Chondrocyte (in vitro differentiated cells): ENCODE measurements around the gene AP1B1. TPM values are rescaled to one million over a fixed set of nuclear protein-coding genes. Genes with fewer than 3 reads are reported as not detected.

Source experiments
- DNase-seq: peaks from one replicate; pipeline ENCODE4 v3.0.0; 2021; ENCODE audit warnings: mixed read lengths, low spot score
- H3K27ac Mint-ChIP-seq: one replicate; pipeline ENCODE4 v1.8.0; 2021; ENCODE audit warnings: mild to moderate bottlenecking, moderate library complexity, mixed read lengths; ENCODE audit not compliant: unreplicated experiment
- H3K27me3 Mint-ChIP-seq: 2 replicates; pipeline ENCODE4 v1.8.0; 2021; ENCODE audit warnings: low read depth, mixed read lengths
- H3K36me3 Mint-ChIP-seq: 2 replicates; pipeline ENCODE4 v1.8.0; 2021; ENCODE audit warnings: low read depth, mixed read lengths
- H3K4me1 Mint-ChIP-seq: 2 replicates; pipeline ENCODE4 v1.8.0; 2021; ENCODE audit warnings: low read depth, mild to moderate bottlenecking, mixed read lengths
- H3K4me3 Mint-ChIP-seq: one replicate; pipeline ENCODE4 v1.8.0; 2021; ENCODE audit warnings: mild to moderate bottlenecking, moderate library complexity, mixed read lengths; ENCODE audit not compliant: unreplicated experiment
- H3K9me3 Mint-ChIP-seq: 2 replicates; pipeline ENCODE4 v1.8.0; 2021; ENCODE audit warnings: low read depth, mixed read lengths
- total RNA-seq: library from RNA; stranded (reverse); gene quantifications from 3 replicates; pipeline ENCODE4 v1.2.1, GENCODE V29; 2021
- TF ChIP-seq, protein P1 (sequence below): fragments of 200-600 bp; sonication (generic); IDR thresholded peaks from 2 replicates; pipeline ENCODE4 v1.5.0; 2021; ENCODE audit warnings: antibody characterized with exemption, mild to moderate bottlenecking, moderate library complexity

AP1B1 gene
- total RNA-seq, 1 donor from 2014 or later, result 42.0 TPM

DNA sequence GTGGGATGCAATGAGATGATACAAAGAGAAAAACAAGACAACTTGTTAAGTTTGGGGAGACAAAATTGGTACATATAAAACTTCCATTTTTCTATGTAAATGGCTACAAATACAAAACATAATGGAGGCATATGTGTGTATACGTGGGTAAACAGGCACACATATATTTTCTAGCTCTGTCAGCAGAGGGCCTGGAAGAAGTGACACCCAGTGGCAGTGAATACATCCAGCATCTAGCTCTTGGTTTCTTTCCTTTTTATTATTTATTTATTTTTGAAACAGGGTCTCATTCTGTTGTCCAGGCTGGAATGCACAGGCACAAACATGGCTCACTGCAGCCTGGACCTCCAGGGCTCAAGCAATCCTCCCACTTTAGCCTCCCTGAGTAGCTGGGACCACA lies 67.8 kb downstream of the AP1B1 start:
- Mint-ChIP-seq H3K36me3 (no peaks in the 10 kb centered on the region), H3K4me3 (no peak overlapping the region), H3K4me1 (no peaks in the 10 kb centered on the region), H3K27me3 (peaks cover 1% of the 10 kb centered on the region), H3K27ac (no peak overlapping the region), H3K9me3 (no peaks in the 10 kb centered on the region)
- no peak for DNase-seq
- TF ChIP-seq, protein P1, sequence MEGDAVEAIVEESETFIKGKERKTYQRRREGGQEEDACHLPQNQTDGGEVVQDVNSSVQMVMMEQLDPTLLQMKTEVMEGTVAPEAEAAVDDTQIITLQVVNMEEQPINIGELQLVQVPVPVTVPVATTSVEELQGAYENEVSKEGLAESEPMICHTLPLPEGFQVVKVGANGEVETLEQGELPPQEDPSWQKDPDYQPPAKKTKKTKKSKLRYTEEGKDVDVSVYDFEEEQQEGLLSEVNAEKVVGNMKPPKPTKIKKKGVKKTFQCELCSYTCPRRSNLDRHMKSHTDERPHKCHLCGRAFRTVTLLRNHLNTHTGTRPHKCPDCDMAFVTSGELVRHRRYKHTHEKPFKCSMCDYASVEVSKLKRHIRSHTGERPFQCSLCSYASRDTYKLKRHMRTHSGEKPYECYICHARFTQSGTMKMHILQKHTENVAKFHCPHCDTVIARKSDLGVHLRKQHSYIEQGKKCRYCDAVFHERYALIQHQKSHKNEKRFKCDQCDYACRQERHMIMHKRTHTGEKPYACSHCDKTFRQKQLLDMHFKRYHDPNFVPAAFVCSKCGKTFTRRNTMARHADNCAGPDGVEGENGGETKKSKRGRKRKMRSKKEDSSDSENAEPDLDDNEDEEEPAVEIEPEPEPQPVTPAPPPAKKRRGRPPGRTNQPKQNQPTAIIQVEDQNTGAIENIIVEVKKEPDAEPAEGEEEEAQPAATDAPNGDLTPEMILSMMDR, result peak; percentile 68

DNA sequence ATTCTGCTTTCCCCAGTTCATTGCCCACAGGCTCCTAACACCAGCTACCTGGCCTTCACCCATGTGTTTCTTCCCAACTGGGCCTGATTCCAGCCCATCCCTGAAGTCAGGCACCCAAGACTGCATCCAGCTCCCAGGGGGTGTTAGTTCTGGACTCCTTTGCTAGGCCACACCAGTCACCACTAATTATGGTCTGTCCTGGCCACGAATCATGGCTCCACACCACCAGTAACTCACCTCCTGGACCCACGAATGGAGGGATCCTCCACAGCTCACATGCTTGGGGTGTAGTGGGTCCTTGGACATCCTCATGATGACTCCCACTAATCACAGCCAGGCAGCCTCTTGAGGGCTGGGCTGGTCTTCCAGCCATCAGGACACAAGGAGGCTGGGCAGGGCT lies 69.3 kb downstream of the AP1B1 start:
- TF ChIP-seq, protein P1, result no peak
- Mint-ChIP-seq H3K27me3 (peaks cover 9% of the 10 kb centered on the region), H3K27ac (no peak overlapping the region)

GRCh38 chr22:29317827-29318454 lies 70.4 kb downstream of the AP1B1 start:
- H3K36me3 Mint-ChIP-seq, result peaks cover 7% of the 10 kb centered on the region

More for the DNA sequence above, 69.3 kb downstream of the AP1B1 start:
- no peak overlapping the region for H3K4me3 Mint-ChIP-seq
- no peak for DNase-seq
- peaks cover 3% of the 10 kb centered on the region for H3K36me3 Mint-ChIP-seq
- H3K9me3 Mint-ChIP-seq, result no peaks in the 10 kb centered on the region
- peaks cover 7% of the 10 kb centered on the region for H3K4me1 Mint-ChIP-seq

GRCh38 chr22:29316141-29316828 lies 72.1 kb downstream of the AP1B1 start:
- Mint-ChIP-seq H3K4me3 (peak overlapping the region; percentile 33), H3K9me3 (no peaks in the 10 kb centered on the region), H3K4me1 (peaks cover 14% of the 10 kb centered on the region), H3K27ac (no peak overlapping the region), H3K27me3 (peaks cover 14% of the 10 kb centered on the region), H3K36me3 (peaks cover 11% of the 10 kb centered on the region)
- TF ChIP-seq, protein P1, result no peak
- no peak for DNase-seq

More at GRCh38 chr22:29317827-29318454, 70.4 kb downstream of the AP1B1 start:
- H3K4me3 Mint-ChIP-seq, result no peak overlapping the region
- no peaks in the 10 kb centered on the region for H3K9me3 Mint-ChIP-seq
- no peak for DNase-seq
- peaks cover 14% of the 10 kb centered on the region for H3K27me3 Mint-ChIP-seq
- peaks cover 11% of the 10 kb centered on the region for H3K4me1 Mint-ChIP-seq
- no peak overlapping the region for H3K27ac Mint-ChIP-seq
- TF ChIP-seq, protein P1, result no peak

DNA sequence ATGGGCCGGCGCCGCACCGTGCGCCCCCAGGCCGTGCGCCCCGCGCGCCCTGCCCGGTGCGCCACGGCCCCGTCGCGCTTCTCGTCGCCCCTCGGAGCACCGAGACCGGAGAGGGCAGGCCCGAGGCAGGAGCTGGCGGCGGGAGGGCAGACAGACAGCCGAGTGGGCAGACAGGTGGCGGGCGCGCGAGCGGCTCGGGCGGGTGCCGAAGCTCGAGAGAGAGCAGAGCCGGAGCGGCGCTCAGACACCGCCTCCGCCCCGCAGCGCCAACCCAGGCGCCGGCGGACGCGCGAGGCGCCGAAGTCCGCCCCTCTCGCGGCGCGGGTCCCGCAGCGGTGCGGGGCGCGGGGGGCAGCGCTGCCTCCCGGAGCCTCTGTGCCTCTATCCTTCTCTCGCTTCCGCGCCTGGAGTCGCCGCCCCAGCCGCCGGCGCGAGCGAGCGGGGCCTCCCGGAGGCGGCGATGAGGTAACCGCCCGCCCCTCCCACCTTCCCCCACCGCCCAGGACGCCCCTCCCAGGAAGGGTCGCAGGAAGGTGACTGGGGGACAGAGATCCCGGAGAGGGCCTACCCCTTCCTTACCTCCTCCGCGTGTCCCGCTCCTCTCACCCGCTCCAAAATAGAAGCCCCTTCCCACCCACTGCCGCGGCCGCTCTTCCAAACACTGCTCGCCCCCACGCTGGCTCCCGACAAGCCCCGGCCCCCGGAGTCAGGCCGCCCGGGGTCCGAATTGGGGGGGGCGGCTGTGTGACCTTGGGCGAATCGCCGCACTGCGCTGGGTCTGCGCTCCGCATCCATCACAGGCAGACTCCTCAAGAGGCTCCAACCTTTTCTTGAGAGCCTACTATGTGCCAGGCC lies 72.9 kb downstream of the AP1B1 start, which contains the start of gene RASL10A:
TSS of gene RASL10A (minus strand) at position 412 of the 855 bp plus-strand sequence. CDS start 451 bp downstream, outside the sequence.
- Mint-ChIP-seq H3K9me3 (no peaks in the 10 kb centered on the region), H3K4me1 (peaks cover 22% of the 10 kb centered on the region), H3K27me3 (peaks cover 14% of the 10 kb centered on the region), H3K27ac (no peak within 1 kb of the TSS), H3K4me3 (peak within 1 kb of the TSS; percentile 49), H3K36me3 (peaks cover 13% of the 10 kb centered on the region)
- TF ChIP-seq, protein P1, result no peak
- peak; percentile 85 for DNase-seq
